ENCODE data around the gene GYS1. TPM values are rescaled to one million over a fixed set of nuclear protein-coding genes. Genes with fewer than 3 reads are reported as not detected.

Gene GYS1
- total and polyA plus RNA-seq, 2 of the 8 experiments (the other 6 are each of a cell fraction or from before 2014, with no cell fraction given) = 30.0 to 38.7 TPM

DNA sequence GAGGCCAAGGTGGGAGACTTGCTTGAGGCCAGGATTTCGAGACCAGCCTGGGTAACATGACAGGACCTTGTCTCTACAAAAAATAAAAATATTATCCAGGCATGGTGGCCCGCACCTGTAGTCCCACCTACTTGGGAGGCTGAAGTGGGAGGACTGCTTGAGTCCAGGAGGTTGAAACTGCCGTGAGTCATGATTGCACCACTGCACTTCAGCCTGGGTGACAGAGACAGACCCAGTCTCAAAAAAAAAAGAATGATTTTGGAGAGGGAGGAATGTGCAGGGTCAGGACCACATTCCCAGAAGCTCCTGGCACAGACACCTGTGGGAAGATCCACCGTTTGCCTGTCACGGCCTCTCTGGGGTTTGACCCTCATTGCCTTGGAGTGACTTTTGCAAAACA lies 47.7 kb downstream of the GYS1 start (continued):
- TF ChIP-seq, protein P1, sequence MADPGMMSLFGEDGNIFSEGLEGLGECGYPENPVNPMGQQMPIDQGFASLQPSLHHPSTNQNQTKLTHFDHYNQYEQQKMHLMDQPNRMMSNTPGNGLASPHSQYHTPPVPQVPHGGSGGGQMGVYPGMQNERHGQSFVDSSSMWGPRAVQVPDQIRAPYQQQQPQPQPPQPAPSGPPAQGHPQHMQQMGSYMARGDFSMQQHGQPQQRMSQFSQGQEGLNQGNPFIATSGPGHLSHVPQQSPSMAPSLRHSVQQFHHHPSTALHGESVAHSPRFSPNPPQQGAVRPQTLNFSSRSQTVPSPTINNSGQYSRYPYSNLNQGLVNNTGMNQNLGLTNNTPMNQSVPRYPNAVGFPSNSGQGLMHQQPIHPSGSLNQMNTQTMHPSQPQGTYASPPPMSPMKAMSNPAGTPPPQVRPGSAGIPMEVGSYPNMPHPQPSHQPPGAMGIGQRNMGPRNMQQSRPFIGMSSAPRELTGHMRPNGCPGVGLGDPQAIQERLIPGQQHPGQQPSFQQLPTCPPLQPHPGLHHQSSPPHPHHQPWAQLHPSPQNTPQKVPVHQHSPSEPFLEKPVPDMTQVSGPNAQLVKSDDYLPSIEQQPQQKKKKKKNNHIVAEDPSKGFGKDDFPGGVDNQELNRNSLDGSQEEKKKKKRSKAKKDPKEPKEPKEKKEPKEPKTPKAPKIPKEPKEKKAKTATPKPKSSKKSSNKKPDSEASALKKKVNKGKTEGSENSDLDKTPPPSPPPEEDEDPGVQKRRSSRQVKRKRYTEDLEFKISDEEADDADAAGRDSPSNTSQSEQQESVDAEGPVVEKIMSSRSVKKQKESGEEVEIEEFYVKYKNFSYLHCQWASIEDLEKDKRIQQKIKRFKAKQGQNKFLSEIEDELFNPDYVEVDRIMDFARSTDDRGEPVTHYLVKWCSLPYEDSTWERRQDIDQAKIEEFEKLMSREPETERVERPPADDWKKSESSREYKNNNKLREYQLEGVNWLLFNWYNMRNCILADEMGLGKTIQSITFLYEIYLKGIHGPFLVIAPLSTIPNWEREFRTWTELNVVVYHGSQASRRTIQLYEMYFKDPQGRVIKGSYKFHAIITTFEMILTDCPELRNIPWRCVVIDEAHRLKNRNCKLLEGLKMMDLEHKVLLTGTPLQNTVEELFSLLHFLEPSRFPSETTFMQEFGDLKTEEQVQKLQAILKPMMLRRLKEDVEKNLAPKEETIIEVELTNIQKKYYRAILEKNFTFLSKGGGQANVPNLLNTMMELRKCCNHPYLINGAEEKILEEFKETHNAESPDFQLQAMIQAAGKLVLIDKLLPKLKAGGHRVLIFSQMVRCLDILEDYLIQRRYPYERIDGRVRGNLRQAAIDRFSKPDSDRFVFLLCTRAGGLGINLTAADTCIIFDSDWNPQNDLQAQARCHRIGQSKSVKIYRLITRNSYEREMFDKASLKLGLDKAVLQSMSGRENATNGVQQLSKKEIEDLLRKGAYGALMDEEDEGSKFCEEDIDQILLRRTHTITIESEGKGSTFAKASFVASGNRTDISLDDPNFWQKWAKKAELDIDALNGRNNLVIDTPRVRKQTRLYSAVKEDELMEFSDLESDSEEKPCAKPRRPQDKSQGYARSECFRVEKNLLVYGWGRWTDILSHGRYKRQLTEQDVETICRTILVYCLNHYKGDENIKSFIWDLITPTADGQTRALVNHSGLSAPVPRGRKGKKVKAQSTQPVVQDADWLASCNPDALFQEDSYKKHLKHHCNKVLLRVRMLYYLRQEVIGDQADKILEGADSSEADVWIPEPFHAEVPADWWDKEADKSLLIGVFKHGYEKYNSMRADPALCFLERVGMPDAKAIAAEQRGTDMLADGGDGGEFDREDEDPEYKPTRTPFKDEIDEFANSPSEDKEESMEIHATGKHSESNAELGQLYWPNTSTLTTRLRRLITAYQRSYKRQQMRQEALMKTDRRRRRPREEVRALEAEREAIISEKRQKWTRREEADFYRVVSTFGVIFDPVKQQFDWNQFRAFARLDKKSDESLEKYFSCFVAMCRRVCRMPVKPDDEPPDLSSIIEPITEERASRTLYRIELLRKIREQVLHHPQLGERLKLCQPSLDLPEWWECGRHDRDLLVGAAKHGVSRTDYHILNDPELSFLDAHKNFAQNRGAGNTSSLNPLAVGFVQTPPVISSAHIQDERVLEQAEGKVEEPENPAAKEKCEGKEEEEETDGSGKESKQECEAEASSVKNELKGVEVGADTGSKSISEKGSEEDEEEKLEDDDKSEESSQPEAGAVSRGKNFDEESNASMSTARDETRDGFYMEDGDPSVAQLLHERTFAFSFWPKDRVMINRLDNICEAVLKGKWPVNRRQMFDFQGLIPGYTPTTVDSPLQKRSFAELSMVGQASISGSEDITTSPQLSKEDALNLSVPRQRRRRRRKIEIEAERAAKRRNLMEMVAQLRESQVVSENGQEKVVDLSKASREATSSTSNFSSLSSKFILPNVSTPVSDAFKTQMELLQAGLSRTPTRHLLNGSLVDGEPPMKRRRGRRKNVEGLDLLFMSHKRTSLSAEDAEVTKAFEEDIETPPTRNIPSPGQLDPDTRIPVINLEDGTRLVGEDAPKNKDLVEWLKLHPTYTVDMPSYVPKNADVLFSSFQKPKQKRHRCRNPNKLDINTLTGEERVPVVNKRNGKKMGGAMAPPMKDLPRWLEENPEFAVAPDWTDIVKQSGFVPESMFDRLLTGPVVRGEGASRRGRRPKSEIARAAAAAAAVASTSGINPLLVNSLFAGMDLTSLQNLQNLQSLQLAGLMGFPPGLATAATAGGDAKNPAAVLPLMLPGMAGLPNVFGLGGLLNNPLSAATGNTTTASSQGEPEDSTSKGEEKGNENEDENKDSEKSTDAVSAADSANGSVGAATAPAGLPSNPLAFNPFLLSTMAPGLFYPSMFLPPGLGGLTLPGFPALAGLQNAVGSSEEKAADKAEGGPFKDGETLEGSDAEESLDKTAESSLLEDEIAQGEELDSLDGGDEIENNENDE (IDR thresholded peaks at IDR 0.05; ENCODE audit: insufficient replicate concordance, low read length) = no peak
- no peak for TF ChIP-seq SUZ12 (IDR thresholded peaks at IDR 0.05; ENCODE audit: low read length)
- no peak for TF ChIP-seq CBX5 (IDR thresholded peaks at IDR 0.05; ENCODE audit: low read depth, low read length)
- TF ChIP-seq PHF8 (conservative IDR thresholded peaks at IDR 0.05; ENCODE audit: low read depth, low read length) = no peak
- TF ChIP-seq RBBP5 (IDR thresholded peaks at IDR 0.05; ENCODE audit: borderline replicate concordance, low read depth, low read length) = no peak
- no peak for TF ChIP-seq BRCA1 (IDR thresholded peaks at IDR 0.05; ENCODE audit: low read depth, low read length)
- no peak for TF ChIP-seq RFX5 (IDR thresholded peaks at IDR 0.05; ENCODE audit: borderline replicate concordance, low read depth, low read length)
- no peak for TF ChIP-seq SP4 (IDR thresholded peaks at IDR 0.05; ENCODE audit: low read length)
- no peak for TF ChIP-seq SIN3A (conservative IDR thresholded peaks at IDR 0.05 in 1 of 2, IDR thresholded peaks at IDR 0.05 in 1 of 2; ENCODE audit: low read depth in 1 of 2, low read length in 2 of 2)

Data from H1 (cell line).